ENCODE results near the gene CUTA. TPM values are rescaled to one million over a fixed set of nuclear protein-coding genes. Genes with fewer than 3 reads are reported as not detected.
A peak's percentile ranks its signal among the peaks of the same experiment; 100 is the strongest.
"Not testable (repeated sequence)": the region's sequence is repeated elsewhere in the genome, so short reads cannot be mapped to it uniquely, and the experiment has no call there.

The CUTA gene
- total RNA-seq, 1 experiment from 2014 or later: 230 TPM

DNA sequence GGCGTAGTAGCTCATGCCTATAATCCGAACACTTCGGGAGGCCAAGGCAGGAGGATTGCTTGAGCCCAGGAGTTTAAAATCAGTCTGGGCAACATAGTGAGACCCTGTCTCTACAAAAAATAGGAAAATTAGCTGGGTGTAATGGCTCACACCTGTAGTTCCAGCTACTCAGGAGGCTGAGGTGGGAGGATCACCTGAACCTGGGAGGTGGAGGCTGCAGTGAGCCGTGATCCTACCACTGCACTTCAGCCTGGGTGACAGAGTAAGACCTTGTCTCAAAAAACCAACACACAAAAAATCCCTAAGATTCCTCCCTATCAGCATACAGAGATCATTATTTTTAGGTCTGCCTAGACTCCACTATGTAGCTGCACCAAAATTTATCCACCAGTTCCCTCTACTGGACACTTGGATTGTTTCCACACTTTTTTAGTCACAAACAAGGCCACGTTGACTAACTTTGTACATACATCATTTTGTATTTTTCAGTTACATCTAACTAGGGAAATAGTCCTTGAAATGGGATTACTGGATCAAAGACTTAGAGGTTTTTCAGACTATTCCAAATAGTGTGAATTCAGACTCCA, 10.7 kb downstream of the CUTA start:
- DNase-seq (ENCODE audit: low read depth): peak; percentile 52

DNA sequence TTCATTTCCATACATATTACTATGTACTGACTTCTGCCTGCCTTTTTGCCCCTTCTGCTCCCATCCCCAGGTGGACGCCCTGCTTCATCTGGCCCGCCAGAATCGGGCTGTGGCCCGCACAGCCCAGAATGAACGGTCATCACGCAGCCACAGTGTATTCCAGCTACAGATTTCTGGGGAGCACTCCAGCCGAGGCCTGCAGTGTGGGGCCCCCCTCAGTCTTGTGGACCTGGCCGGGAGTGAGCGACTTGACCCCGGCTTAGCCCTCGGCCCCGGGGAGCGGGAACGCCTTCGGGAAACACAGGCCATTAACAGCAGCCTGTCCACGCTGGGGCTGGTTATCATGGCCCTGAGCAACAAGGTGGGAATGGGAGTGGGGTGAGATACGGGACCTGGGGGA, 11.8 kb downstream of the CUTA start:
- DNase-seq (ENCODE audit: low read depth): no peak

DNA sequence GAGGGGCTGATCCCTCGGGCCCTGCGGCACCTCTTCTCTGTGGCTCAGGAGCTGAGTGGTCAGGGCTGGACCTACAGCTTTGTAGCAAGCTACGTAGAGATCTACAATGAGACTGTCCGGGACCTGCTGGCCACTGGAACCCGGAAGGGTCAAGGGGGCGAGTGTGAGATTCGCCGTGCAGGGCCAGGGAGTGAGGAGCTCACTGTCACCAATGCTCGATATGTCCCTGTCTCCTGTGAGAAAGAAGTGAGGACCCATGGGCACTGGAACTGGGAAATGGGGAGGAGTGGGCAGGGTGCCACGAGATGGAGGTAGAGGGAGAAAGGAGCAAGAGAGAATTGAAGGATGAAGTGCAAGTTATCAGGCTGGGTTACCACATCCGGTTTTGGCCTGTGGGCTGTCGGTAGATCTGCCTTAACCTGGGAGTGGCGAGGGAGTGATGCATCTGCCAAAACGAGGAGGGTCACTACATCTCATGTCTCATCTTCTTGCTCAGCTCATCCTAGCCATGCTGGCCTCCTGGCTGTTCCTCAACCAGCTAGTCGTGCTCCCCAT, 12.4 kb downstream of the CUTA start:
- DNase-seq (ENCODE audit: low read depth): no peak

DNA sequence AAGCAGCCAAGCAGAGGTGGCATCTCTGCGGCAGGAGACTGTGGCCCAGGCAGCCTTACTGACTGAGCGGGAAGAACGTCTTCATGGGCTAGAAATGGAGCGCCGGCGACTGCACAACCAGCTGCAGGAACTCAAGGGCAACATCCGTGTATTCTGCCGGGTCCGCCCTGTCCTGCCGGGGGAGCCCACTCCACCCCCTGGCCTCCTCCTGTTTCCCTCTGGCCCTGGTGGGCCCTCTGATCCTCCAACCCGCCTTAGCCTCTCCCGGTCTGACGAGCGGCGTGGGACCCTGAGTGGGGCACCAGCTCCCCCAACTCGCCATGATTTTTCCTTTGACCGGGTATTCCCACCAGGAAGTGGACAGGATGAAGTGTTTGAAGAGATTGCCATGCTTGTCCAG, 13.0 kb downstream of the CUTA start:
- DNase-seq (ENCODE audit: low read depth): no peak

DNA sequence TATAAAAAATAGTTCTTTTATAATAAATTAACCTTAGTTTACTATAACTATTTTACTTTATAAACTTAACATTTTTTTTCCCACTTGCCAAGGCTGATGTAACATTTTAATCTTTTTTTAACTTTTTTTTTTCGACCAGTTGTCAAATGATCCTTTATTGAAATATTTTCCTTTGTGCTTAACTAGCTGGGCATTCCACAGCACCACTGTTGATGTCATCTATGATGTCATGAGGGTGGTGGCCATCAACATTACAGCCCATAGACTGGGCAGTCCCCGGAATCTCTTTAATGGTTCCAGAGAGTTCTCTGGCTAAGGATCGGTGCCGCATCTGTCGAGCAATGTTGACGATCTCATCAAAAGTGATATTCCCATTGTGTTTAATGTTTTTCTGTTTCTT, 18.0 kb downstream of the CUTA start:
- not testable (repeated sequence) for DNase-seq (ENCODE audit: low read depth)

DNA sequence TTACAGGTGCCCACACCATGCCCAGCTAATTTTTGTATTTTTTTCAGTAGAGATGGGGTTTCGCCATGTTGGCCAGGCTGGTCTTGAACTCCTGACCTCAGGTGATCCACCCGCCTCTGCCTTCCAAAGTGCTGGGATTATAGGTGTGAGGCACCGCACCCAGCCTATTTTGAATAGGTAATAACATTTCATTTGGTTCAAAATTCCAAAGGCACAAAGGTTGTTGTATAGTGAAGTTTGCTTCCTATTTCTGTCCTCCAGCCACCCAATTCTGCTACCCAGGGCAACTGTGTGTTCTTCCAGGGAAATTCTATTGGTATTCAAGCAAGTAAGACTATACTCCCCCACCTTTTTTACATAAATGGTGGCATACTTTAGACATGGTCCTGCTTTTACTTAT, 19.3 kb downstream of the CUTA start:
- DNase-seq (ENCODE audit: low read depth): not testable (repeated sequence)

DNA sequence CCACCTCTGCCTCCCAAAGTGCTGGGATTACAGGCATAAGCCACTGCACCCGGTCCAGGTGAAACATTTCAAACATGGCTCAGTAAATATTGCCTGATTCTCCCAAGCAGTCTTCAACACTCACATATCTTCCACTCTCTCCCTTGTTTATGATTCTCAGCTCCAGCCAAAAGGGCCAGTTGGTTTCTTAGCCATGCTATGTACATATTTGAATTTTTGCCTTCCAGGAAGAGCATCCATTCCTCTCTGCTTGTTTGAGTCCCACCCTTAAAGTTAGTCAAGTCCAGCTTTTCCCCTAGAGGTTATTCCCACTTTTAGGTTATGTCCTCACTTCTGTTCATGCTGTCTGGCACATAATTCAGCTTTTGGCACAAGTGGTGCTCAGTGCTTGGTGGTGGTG, 20.4 kb downstream of the CUTA start:
- no peak for DNase-seq (ENCODE audit: low read depth)

DNA sequence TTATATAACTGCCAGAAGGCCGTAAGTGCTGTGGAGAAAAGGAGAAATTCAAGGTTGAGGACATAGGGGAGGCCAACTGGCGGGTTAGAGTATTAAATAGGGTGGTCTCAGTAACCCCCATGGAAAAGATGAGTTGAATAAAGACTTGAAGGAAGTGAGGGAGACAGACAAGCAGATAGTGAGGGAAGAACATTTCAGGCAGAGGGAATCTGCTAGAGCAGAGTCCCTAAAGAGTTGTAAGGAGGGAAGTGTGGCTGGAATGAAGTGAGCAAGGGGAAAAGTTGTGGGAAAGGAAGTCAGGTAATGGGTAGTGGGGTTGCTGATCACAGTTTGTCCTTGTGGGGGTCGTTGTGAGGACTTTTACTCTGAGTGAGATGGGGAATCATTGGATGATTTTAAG, 24.9 kb downstream of the CUTA start:
- DNase-seq (ENCODE audit: low read depth): no peak

DNA sequence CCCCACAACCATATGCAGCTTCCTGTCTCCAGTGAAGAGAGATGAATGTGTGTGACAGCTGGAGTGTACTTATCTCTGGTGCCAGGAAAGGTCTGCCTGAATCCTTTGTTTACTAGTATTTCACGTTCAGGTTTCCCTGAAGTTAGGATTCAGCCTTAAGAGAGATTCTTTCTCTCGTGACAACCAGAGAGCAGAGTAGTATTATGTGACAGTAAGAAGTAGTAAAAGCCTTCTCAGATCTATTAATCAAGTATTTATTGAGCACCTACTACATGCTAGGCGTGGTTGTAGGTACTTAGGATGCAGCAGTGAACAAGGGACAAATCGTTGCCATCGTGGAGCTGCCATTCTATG, 25.3 kb downstream of the CUTA start:
- DNase-seq (ENCODE audit: low read depth): peak; percentile 56

DNA sequence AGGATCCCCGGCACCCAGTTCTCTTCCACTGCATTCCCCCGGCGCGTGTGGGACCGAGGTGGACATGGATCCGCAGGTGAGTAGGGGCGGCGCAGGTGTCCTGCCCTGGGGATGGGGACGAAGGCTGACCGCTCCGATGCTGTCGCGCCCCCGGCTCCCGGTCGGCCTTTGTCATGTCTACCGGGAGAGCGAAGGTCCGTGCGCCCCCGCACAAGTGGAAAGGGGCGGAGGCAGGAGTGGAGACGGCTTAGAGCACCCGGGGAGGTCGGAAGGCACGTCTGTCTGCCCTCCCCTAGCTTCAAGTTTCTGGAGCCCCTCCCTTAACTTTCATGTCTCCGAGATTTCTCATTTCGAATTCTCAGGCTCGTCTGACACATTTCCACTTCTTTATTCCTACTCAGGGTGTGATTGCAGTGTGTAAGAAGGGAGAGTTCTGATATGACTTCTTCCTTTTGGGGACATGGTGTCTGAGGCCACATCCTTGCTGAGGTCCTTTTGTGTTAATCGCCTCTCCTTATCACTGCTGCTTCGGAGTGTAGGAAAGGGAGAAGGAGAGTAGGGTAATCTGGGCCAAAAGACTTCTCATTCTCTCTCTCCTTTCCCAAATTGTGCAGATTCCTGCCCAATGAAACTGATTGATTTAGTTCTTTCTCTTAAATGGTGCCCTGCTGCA, 25.8 kb downstream of the CUTA start:
- DNase-seq (ENCODE audit: low read depth): peak; percentile 52

DNA sequence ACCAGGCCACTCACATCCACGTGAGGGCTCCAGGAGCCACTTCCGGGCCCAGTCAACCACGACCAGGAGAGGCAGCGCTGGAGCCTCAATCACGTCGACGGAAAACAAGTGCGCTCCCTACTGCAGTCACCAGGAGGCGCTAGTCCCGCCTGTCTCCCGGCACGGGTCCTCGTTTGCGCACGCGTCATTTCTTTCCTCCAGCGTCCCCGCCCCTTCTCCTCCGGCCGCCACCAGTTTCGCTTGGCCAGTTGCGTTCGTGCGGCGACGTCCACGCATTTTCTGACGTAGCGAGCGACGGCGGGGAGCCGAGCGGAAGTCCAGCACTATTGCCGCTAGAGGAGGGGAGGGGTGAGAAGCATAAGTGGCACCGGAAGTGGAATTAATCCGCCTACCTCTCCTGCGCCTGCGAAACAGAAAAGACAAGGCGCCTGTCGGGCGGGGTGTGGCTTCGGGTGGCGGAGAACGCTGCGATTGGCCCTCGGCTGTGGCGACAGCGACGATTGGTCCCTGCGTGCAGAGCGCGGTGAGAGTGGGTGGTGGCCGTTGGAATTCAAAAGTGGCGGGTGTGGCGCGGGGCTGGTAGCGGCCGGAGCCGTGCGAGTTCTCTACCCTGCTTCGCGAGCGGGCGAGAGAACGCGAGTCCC, 26.5 kb downstream of the CUTA start, which contains the start of gene KIFC1:
Gene KIFC1 (plus strand): TSS at position 546 of the 644 bp plus-strand sequence. CDS start 163 bp downstream, outside the sequence.
- peak; percentile 100 for DNase-seq (ENCODE audit: low read depth)

DNA sequence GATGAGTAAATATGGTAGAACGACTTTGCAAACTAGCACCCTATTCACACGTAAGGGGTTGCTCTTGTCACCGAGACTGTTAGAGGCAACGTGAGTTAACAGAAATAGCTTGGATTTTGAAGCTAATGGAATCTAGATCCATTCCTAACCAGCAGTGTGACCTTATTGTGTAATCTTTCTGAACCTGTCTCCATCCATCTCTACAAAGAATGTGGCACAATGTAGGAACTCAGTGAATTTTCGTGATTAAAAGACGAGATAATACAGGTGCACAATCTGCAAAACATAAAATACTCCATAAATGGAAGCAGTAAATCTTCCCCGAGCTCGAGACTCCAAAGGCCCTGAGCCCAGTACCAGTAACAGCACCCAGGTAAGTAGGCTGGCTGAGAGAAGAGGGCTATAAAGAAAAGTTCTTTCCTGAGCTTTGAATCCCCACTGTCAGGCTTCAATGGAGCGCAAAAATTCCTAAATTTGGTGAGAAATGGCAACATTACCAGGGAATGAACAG, 27.1 kb downstream of the CUTA start:
- DNase-seq (ENCODE audit: low read depth): no peak

DNA sequence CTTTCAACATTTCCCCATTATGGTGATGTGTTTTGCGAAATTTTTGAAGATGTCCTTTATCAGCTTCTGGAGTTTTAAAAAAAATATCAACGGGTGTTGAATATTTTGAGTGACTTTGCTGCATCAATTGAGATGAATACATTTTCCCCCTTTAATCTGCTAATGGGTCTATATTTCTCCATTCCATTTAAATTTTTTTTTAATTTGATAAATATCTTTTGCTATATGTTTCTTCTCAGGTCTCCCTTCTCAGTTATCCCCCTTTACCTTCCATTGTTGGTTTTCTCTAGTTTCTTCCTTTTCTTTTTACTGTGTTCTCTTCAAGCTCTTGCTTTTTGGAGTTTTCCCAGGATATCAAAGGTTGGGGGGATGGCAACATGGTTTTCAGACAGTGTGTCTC, 27.7 kb downstream of the CUTA start:
- DNase-seq (ENCODE audit: low read depth): no peak

DNA sequence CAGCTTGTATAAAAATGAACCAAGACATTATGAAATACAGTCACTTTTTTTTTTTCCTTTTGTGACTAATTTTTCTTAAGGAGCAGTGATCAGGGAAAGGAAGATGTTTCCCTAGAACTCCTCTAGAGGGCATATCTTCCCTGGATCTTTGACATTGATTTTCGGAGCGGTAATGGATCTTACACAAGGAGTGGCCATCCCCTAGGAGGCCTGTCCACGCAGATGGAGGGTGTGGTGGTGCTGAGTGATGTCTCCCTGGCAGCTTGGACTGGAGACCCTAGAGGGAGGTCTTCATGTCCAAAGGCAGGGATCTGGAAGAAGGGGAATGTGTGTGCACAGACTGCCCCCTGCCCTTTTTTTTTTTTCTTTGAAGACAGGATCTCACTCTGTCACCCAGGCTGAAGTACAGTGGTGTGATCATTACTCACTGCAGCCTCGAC, 33.3 kb downstream of the CUTA start:
- peak; percentile 70 for DNase-seq (ENCODE audit: low read depth)

DNA sequence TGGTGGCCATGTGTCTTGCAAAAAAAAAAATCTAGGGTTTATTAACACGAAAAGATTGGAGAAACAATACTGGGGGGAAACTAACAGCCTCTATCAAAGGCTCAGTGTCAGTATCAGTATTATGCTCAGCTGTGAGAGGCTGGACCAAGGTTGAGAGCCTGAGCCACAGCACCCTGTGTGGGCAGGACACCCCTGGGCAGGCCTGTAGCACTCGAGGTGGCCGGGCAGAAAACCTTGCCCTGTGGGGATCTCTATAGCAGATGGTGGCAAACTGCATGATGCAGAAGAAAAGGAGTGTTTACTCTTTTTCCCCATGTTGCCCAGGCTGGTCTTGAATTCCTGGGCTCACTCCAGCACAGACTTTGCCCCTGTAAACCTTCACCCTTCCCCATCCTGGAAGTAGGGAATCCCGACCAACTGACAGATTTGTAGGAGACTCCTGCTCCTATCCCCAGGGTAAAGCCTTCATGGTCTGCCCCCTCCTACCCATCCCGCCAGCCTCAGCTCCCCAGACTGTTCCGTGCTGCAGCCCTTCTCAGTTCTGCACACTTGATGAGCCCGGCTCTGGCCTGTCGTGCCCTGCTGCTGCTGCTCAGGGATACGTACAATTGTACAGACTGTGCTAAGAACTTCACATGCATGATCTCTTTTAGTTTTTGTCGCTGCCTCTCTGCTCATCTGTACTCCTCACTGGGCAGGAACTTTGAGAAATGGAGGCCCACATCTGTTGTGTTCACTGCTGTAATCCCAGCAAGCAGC, 34.3 kb downstream of the CUTA start:
- DNase-seq (ENCODE audit: low read depth): no peak

DNA sequence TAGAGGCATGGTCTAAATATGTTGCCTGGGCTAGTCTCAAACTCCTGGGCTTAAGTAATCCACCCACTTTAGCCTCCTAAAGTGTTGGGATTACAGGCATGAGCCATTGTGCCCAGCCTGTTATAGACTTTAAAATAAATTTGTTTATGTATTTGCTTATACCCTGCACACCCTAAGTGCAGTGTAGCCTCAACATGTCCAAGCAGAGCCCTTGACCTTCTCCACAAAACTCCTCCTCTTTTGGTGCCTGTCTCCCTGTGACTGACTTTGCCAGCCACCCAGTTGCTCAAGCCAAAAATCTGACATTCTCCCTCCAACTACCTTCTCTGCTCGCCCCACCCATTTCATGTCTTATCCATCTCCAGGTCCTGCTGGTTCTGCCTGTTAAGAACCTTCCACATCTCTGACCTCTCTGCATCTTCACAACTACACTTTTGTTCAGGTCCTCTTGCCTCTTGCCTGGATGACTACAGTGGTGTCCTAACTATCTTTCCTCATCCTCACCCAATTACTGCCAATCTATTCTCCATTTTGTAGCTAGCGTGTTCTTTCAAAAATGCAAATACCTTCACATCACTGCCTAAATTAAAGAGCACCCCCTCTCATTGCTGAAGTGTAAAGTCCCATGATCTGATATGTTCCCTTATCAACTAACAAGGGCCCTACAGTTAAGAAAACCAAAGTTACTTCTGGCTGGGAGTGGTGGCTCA, 37.5 kb downstream of the CUTA start:
- DNase-seq (ENCODE audit: low read depth): no peak

DNA sequence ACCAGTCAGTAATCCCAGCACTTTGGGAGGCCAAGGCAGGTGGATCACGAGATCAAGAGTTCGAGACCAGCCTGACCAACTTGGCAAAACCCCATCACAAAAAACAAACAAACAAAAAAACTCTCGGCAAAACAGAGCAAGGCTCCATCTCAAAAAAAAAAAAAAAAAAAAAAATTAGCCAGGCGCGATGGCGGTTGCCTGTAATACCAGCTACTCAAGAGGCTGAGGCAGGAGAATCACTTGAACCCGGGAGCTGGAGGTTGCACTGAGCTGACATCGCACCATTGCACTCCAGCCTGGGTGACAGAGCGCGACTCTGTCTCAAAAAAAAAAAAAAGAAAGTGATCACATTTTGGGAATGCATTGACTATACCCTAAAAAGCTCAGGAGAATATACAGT, 38.7 kb downstream of the CUTA start:
- DNase-seq (ENCODE audit: low read depth): not testable (repeated sequence)

DNA sequence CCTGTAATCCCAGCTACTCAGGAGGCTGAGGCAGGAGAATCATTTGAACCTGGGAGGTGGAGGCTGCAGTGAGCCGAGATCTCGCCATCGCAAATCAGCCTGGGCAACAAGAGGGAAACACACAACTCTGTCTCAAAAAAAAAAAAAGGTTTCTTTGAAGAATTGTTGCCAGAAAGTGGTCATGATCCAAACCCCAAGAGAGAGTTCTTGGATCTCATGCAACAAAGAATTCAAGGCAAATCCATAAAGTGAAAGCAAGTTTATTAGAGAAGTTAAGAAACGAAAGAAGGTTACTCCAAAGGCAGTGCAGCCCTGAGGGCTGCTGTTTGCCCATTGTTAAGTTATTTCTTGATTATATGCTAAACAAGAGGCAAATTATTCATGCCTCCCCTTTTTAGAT, 40.7 kb downstream of the CUTA start:
- no peak for DNase-seq (ENCODE audit: low read depth)

DNA sequence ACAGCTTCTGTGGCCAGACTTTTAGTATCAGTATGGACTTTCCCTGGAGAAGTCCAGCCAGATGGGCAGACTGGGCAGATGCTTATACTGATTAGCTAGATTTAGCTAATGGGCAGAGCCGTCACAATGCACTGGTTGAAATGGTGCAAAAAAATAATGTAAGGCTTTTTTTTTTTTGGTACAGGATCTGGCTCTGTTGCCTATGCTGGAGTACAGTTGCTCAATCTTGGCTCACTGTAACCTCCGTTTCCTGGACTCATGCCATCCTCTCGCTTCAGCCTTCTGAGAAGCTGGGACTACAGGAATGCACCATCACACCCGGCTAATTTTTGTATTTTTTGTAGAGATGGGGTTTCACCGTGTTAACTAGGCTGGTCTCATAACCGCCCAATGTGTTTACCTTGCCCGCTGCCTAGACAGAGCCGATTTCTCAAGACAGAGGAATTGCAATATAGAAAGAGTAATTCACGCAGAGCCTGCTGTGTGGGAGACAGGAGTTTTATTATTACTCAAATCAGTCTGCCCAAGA, 42.7 kb downstream of the CUTA start:
- DNase-seq (ENCODE audit: low read depth): peak; percentile 78

DNA sequence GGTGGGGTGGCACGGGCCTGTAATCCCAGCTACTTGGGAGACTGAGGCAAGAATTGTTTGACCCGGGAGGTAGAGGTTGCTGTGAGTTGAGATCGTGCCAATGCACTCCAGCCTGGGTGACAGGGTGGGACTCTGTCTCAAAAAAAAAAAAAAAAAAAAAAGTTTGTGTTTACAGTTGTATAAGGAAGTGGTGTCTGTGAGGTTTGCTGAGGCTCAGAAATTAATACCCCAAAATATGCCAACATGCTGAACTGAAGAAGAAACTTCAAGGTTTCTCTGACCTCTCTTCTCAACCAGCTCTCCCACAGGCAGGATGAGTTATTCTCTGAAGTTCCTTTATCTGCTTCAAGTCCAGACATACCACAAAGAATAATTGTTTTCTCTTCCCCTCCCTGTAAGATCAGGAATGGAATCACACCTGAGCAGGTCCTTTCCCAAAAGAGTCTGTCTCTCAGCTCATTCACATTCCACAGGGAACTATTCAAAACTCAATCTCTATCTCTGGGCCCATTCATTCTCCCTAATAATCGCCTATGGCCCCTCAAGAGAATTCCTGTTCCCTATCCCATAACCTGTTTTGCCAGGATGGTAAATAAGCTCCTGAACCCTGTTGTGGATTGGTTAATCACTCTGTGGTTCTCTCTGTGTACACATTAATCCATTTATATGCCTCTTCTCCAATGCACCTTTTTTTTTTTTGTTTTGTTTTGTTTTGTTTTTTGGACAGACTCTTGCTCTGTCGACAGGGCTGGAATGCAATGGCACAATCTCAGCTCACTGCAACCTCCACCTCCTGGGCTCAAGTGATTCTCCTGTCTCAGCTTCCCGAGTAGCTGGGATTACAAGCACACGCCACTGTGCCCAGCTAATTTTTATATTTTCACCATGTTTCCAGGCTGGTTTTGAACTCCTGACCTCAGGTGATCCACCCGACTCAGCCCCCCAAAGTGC, 43.7 kb downstream of the CUTA start:
- no peak for DNase-seq (ENCODE audit: low read depth)

Measured in LHCN-M2 (cell line).